ENCODE measurements around the gene VMO1.

- TF ChIP-seq, protein P1, sequence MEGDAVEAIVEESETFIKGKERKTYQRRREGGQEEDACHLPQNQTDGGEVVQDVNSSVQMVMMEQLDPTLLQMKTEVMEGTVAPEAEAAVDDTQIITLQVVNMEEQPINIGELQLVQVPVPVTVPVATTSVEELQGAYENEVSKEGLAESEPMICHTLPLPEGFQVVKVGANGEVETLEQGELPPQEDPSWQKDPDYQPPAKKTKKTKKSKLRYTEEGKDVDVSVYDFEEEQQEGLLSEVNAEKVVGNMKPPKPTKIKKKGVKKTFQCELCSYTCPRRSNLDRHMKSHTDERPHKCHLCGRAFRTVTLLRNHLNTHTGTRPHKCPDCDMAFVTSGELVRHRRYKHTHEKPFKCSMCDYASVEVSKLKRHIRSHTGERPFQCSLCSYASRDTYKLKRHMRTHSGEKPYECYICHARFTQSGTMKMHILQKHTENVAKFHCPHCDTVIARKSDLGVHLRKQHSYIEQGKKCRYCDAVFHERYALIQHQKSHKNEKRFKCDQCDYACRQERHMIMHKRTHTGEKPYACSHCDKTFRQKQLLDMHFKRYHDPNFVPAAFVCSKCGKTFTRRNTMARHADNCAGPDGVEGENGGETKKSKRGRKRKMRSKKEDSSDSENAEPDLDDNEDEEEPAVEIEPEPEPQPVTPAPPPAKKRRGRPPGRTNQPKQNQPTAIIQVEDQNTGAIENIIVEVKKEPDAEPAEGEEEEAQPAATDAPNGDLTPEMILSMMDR (IDR thresholded peaks at IDR 0.05): no peak
- TF ChIP-seq EP300 (IDR thresholded peaks at IDR 0.05) (no peak), POLR2A (IDR thresholded peaks at IDR 0.05) (no peak)
Observed at GRCh38 chr17:4789701-4789950, 3.5 kb upstream of the VMO1 start.

Data from ovary (tissue), 3 donors.